Panc1 (cell line): Measurements from ENCODE around the gene CLDN7. TPM values are rescaled to one million over a fixed set of nuclear protein-coding genes. Genes with fewer than 3 reads are reported as not detected.
A peak's percentile ranks its signal among the peaks of the same experiment; 100 is the strongest.

ENCODE experiments used
- ATAC-seq: fragments of 200-7000 bp; cut with Tn5 transposase; 2 replicates; pipeline ENCODE4 v1.9.1; 2020; ENCODE audit warnings: mild to moderate bottlenecking, moderate library complexity
- BruUV-seq: library from RNA; stranded (reverse); fragments of 400-500 nt; replicated peaks from 2 replicates; lab custom pipeline; 2021; lab: Mats Ljungman, UMichigan
- CTCF ChIA-PET: fragments of 300-600 bp; sonication (Branson Sonifier 250); formaldehyde crosslinking; loops from one replicate; lab custom pipeline; 2022; ENCODE audit warnings: antibody characterized with exemption; lab: Charles Lee
- POLR2A ChIA-PET: fragments of 300-600 bp; sonication (Branson Sonifier 250); formaldehyde crosslinking; loops from one replicate; lab custom pipeline; 2022; ENCODE audit warnings: antibody characterized with exemption; lab: Charles Lee
- DNase-seq: peaks from one replicate; pipeline ENCODE4 v3.0.0-alpha.2; 2010; ENCODE audit warnings: low read depth, low spot score
- H3K27ac ChIP-seq: 2 replicates; pipeline ENCODE4 v1.5.1; 2011; ENCODE audit warnings: mild to moderate bottlenecking, low read length, inconsistent platforms
- H3K27me3 ChIP-seq: fragments of 200-500 bp; sonication (Bioruptor generic); 2 replicates; pipeline ENCODE4 v1.6.0; 2014; ENCODE audit warnings: low read length, inconsistent platforms; ENCODE audit not compliant: control insufficient read depth, insufficient read depth
- H3K36me3 ChIP-seq: fragments of 200-500 bp; sonication (Bioruptor generic); 2 replicates; pipeline ENCODE4 v1.5.1; 2014; ENCODE audit warnings: inconsistent platforms, mild to moderate bottlenecking, low read length, moderate library complexity; ENCODE audit not compliant: control insufficient read depth, insufficient read depth
- H3K4me1 ChIP-seq: 2 replicates; pipeline ENCODE4 v1.5.1; 2011; ENCODE audit warnings: inconsistent platforms, mild to moderate bottlenecking, low read length, moderate library complexity; ENCODE audit not compliant: control insufficient read depth, insufficient read depth
- H3K4me3 ChIP-seq, 2 experiments: 2 replicates each; pipeline ENCODE4 v1.5.1; 2011 to 2012; ENCODE audit warnings: low read depth in 2 of 2, low read length in 2 of 2, mild to moderate bottlenecking in 2 of 2, inconsistent platforms in 1 of 2, moderate library complexity in 1 of 2
- H3K9me3 ChIP-seq: fragments of 200-500 bp; sonication (Bioruptor generic); 2 replicates; pipeline ENCODE4 v1.5.1; 2014; ENCODE audit warnings: low read depth, mild to moderate bottlenecking, inconsistent platforms, low read length, moderate library complexity; ENCODE audit not compliant: control insufficient read depth, insufficient read depth
- POLR2AphosphoS5 ChIP-seq: IDR thresholded peaks from 2 replicates; pipeline ENCODE4 v1.6.1; 2012; ENCODE audit warnings: mild to moderate bottlenecking, low read depth, low read length, moderate library complexity
- REST ChIP-seq, 2 experiments: IDR thresholded peaks; 2 replicates each; pipeline ENCODE4 v1.6.1; 2011 to 2012; ENCODE audit warnings: low read depth in 2 of 2, control low read depth in 1 of 2, low read length in 1 of 2, mild to moderate bottlenecking in 1 of 2, moderate library complexity in 1 of 2; ENCODE audit not compliant: insufficient read depth in 1 of 2
- SIN3A ChIP-seq: IDR thresholded peaks from 2 replicates; pipeline ENCODE4 v1.6.1; 2012; ENCODE audit warnings: low read depth, mild to moderate bottlenecking, low read length, moderate library complexity, borderline replicate concordance; ENCODE audit not compliant: insufficient read depth
- TCF7L2 ChIP-seq: IDR thresholded peaks from 2 replicates; pipeline ENCODE4 v1.6.1; 2011; ENCODE audit warnings: mild to moderate bottlenecking, low read depth, low read length, inconsistent platforms
- in situ Hi-C: cut with HindIII; loops from 2 replicates; pipeline ENCODE4 v1.10.0; 2016; ENCODE audit warnings: low sequenced_read_pairs, low pct_unique_long_range_greater_than_20kb
- intact Hi-C: fragments of 100-400 bp; cut with micrococcal nuclease; formaldehyde crosslinking; loops from one replicate; pipeline ENCODE4 v1.10.0; 2022; ENCODE audit not compliant: unreplicated experiment
- total RNA-seq: library from RNA; stranded (reverse); gene quantifications from one replicate; pipeline ENCODE4 v1.2.1, GENCODE V29; 2021; ENCODE audit not compliant: unreplicated experiment
- TF ChIP-seq, protein P1 (sequence below): fragments of 450-650 bp; IDR thresholded peaks from 2 replicates; pipeline ENCODE4 v1.5.1; 2017; ENCODE audit warnings: mild to moderate bottlenecking

CLDN7 gene
- total RNA-seq, 1 experiment from 2014 or later = 43.1 TPM

- intact Hi-C loops (no loop called here), in situ Hi-C loops (no loop called here)
- Histone ChIP-seq H3K27ac (no peak overlapping the region), H3K36me3 (peaks cover under 1% of the 10 kb centered on the region), H3K4me1 (peaks cover 1% of the 10 kb centered on the region; the same call in 1 of the 2 replicates), H3K27me3 (no peaks in the 10 kb centered on the region), H3K4me3 (no peak overlapping the region), H3K9me3 (no peaks in the 10 kb centered on the region)
- BruUV-seq = no TSS peak
- TF ChIP-seq SIN3A (no peak), TCF7L2 (no peak), POLR2AphosphoS5 (no peak), REST (IDR thresholded peaks at IDR 0.05; ENCODE audit: insufficient read depth in 1 of 2, low read depth in 2 of 2, low read length in 1 of 2) (no peak)
- TF ChIP-seq, protein P1, sequence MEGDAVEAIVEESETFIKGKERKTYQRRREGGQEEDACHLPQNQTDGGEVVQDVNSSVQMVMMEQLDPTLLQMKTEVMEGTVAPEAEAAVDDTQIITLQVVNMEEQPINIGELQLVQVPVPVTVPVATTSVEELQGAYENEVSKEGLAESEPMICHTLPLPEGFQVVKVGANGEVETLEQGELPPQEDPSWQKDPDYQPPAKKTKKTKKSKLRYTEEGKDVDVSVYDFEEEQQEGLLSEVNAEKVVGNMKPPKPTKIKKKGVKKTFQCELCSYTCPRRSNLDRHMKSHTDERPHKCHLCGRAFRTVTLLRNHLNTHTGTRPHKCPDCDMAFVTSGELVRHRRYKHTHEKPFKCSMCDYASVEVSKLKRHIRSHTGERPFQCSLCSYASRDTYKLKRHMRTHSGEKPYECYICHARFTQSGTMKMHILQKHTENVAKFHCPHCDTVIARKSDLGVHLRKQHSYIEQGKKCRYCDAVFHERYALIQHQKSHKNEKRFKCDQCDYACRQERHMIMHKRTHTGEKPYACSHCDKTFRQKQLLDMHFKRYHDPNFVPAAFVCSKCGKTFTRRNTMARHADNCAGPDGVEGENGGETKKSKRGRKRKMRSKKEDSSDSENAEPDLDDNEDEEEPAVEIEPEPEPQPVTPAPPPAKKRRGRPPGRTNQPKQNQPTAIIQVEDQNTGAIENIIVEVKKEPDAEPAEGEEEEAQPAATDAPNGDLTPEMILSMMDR = no peak
- ATAC-seq (no peak), DNase-seq (no peak)
- CTCF ChIA-PET = no interaction called here
- POLR2A ChIA-PET = interaction anchor here (0.7 kb wide), 1 partner anchor 28 kb away, joined by 10 read pairs; no protein-coding TSS in a partner anchor
Observed at GRCh38 chr17:7304179-7304578, 41.9 kb upstream of the CLDN7 start.

DNA sequence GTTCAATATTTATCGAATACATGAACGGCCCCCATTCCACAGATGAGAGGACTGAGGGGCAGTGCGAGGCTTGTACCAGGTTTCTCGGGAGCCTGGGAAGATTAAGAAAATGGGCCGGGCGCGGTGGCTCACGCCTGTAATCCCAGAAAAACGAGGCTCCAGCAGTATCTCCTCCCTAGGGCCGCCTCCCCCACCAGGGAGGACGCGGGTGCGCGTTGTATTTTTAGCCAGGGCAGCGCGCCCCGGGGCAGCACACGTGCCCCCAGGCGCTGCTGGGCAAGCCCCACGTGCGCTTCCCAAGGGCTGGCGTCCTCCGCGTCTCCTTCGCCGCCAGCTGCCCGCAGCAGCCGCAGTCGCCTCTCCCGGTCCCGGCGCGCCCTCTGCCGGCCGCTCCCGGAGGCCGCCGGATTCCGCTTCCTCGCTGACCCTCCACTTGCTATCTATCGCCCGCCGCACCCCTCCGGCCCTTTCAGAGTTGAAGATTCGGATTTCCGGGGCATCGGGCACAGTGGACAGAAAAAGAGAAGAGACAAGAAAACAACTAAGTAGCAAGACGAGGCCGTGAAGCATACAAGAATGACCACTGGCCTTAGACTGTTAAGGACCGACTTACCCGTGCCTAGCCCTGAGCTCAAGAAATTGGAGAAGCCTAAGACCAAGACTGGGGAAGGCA lies 34.0 kb upstream of the CLDN7 start:
- Histone ChIP-seq H3K9me3 (no peaks in the 10 kb centered on the region), H3K4me1 (peaks cover 17% of the 10 kb centered on the region), H3K27me3 (no peaks in the 10 kb centered on the region), H3K27ac (peak overlapping the region; percentile 57; the same call in 1 of the 2 replicates), H3K36me3 (no peaks in the 10 kb centered on the region), H3K4me3 (peak overlapping the region; percentile 3 to 31; a peak in 2 of 4 replicates)
- intact Hi-C loops (loop anchor here (2.0 kb wide), 1 partner anchor 16 kb away; the partner anchor contains the start of gene SLC2A4), in situ Hi-C loops (no loop called here)
- CTCF ChIA-PET = interaction anchor here (0.7 to 1.3 kb wide), 4 partner anchors 15 to 1232 kb away, joined by 4 to 9 read pairs (median 4); partner anchors contain the start of gene SLC2A4
- BruUV-seq = no TSS peak
- TF ChIP-seq REST (IDR thresholded peaks at IDR 0.05; ENCODE audit: insufficient read depth in 1 of 2, low read depth in 2 of 2, low read length in 1 of 2) (no peak), SIN3A (no peak), TCF7L2 (no peak), POLR2AphosphoS5 (no peak)
- TF ChIP-seq, protein P1 = peak; percentile 96
- POLR2A ChIA-PET = no interaction called here
- peak; percentile 79 for ATAC-seq
- no peak for DNase-seq
